OCI-LY7 (cell line): ENCODE data around the gene RAN.

Source experiments
- CTCF ChIP-seq: fragments of 200-600 bp; sonication (generic); conservative IDR thresholded peaks from 2 replicates; pipeline ENCODE4 v1.5.1; 2014; ENCODE audit warnings: mild to moderate bottlenecking, antibody characterized with exemption, low read length, moderate library complexity, mixed read lengths
- EZH2phosphoT487 ChIP-seq: fragments of 200-600 bp; sonication (generic); IDR thresholded peaks from 2 replicates; pipeline ENCODE4 v1.6.1; 2018; ENCODE audit warnings: low read depth, borderline replicate concordance, mild to moderate bottlenecking, mixed run types, antibody characterized with exemption, low read length, moderate library complexity, mixed read lengths

GRCh38 chr12:130870442-130871285 lies 1.2 kb upstream of the RAN start:
- TF ChIP-seq CTCF (peak; percentile 78), EZH2phosphoT487 (no peak)
